Fibroblast of pulmonary artery (primary cell): ENCODE data around the gene PTPRN2.

Experiments
- DNase-seq: peaks from one replicate; pipeline ENCODE4 v3.0.0-alpha.2; 2010; ENCODE audit warnings: low read depth
- H3K4me3 ChIP-seq: replicated peaks from 2 replicates; pipeline ENCODE4 v1.5.1; 2011; ENCODE audit warnings: low read depth, mild to moderate bottlenecking, control low read depth, low read length, moderate library complexity
- TF ChIP-seq, protein P1 (sequence below): IDR thresholded peaks from 2 replicates; pipeline ENCODE4 v1.5.1; 2011; ENCODE audit warnings: mild to moderate bottlenecking, control low read depth, low read length, inconsistent platforms; ENCODE audit errors: missing control alignments

Gene PTPRN2

DNA sequence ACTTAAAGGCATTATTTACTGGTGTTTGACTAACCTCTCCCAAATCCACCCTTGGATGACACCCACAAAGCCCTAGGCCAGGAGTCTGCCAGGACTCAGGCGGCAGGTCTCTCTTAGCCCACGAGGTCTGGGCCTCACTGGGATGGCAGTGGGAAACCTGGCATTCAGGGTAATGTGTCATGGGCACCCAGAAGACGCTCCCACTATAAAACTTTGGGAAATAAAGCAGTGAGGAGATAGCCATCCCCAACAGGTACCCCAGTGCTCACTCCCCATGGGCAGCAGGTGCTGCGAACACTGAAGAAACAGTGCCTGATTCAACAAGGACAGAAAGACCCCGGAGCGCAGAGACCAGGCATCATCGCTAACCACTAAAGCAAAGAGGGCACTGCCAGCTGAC lies 14.4 kb upstream of the PTPRN2 start:
- TF ChIP-seq, protein P1, sequence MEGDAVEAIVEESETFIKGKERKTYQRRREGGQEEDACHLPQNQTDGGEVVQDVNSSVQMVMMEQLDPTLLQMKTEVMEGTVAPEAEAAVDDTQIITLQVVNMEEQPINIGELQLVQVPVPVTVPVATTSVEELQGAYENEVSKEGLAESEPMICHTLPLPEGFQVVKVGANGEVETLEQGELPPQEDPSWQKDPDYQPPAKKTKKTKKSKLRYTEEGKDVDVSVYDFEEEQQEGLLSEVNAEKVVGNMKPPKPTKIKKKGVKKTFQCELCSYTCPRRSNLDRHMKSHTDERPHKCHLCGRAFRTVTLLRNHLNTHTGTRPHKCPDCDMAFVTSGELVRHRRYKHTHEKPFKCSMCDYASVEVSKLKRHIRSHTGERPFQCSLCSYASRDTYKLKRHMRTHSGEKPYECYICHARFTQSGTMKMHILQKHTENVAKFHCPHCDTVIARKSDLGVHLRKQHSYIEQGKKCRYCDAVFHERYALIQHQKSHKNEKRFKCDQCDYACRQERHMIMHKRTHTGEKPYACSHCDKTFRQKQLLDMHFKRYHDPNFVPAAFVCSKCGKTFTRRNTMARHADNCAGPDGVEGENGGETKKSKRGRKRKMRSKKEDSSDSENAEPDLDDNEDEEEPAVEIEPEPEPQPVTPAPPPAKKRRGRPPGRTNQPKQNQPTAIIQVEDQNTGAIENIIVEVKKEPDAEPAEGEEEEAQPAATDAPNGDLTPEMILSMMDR: no peak
- no peak for DNase-seq
- H3K4me3 ChIP-seq: no peak overlapping the region

DNA sequence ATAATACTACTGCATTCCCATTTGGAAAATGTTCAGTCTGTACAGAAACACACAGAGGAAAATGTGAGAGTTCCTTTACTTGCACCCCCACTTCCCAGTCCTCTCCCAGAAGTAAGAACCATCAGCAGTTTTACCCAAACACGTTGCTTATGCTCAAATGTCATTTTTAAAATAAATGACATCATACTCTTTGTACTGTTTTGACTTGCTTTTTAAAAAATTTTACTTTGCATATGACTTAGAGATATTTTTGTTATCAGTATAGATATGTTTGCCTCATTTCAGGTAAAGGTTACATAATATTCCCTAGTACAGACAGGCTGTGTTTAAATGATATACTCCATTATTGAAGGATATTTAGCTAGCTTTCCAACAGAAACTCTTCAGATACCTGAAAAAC lies 13.5 kb upstream of the PTPRN2 start:
- TF ChIP-seq, protein P1: no peak
- no peak for DNase-seq
- H3K4me3 ChIP-seq: no peak overlapping the region

DNA sequence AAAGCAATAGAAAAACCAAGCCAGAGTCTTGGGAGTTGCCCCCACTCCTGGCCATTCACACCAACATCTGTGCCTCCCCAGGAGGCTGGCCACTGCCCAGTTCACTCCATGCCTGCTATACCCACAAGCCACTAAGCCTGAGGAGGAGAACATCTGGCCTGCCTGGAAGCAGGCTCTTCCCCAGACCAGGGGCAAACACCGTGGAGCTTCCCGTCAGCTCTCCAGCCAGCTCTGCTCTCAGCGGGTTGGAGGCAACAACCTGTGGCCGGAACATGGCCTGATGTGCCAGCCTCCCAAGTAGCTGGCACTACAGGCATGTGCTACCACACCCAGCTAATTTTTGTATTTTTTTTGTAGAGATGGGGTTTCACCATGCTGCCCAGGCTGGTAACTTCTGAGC lies 9.1 kb upstream of the PTPRN2 start:
- TF ChIP-seq, protein P1: no peak
- no peak overlapping the region for H3K4me3 ChIP-seq
- DNase-seq: no peak

DNA sequence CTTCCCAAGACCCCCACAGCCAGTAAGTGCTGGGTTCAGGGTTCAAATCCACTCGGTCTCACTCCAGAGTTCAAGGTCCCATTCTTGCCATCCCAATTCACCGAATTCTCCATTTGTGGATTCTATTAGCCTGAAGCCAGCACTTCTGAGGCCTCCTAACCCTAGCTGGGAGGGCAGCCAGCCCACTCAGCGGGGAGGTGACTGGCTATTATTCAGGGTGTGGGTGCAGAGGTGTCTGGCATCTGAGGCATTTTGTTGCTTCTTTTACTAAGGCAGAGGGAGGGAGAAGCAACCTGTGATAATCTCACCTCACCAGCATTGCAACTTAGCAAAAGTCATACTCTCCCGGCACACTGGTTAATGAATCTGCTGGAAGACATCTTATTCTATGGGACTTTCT lies 8.7 kb upstream of the PTPRN2 start:
- TF ChIP-seq, protein P1: no peak
- H3K4me3 ChIP-seq: no peak overlapping the region
- DNase-seq: no peak

DNA sequence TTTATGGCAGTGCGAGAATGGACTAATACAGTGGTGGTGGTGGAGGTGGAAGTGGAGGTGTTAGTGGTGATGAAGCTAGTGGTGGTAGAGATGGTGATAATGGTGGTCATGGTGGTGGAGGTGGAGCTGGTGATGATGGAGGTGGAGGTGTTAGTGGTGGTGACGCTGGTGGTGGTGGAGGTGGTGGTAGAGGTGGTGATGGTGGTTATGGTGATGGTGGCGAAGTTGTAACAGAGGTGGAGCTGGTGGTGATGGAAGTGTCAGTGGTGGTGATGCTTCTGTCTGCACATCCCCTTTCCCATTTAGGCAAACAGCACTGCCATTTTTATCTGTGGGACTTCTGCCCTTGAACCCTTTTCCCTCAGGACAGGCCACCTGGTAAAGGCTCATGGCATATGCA lies 7.4 kb upstream of the PTPRN2 start:
- TF ChIP-seq, protein P1: no peak
- H3K4me3 ChIP-seq: no peak overlapping the region
- peak; percentile 47 for DNase-seq

DNA sequence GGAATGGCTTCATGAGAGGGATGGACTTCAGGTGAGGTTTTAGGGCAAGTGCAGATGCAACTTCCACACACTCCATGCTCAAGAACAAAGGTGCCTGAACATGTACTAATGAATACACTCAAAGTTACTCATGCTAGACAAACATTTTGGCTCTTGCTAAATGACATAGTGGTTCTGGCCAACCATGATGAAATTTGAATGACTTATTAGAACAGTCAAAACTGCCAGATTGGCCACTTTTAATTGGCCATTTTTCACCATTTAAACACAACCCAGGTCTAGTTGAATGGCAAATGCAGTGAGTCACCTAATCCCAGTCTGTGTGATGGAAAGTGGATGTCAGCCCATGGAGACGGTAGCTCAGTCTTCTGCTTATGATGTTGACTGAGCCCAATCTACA lies 4.9 kb upstream of the PTPRN2 start:
- H3K4me3 ChIP-seq: no peak overlapping the region
- TF ChIP-seq, protein P1: no peak
- DNase-seq: no peak

DNA sequence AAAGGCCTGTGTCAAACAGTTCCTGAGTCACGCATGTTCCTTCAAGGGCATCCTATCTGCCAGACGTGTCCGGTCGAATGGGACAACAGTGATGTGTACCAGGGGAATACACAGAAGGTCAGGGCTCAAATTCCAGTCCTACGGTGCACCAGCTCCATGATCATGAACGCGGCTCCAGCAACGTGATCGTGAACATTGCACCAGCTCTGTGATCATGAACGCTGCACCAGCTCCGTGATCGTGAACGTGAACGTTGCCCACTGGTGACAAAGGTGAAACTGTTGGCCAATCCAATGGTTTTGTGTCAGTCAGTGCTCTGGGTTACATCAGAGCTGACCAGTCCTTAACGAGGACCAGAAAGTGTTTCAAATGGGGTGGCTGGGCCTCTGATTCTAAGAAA lies 4.3 kb upstream of the PTPRN2 start:
- TF ChIP-seq, protein P1: no peak
- DNase-seq: no peak
- no peak overlapping the region for H3K4me3 ChIP-seq
